ENCODE data around the gene OR56A5.

- no peak for TF ChIP-seq CTCF (IDR thresholded peaks at IDR 0.05)
- no peak for TF ChIP-seq POLR2A (IDR thresholded peaks at IDR 0.05)
Measured at GRCh38 chr11:5930614-5931013, 37.7 kb downstream of the OR56A5 start.
